Mesendoderm (in vitro differentiated cells): ENCODE results near the gene RLBP1.
A peak's percentile ranks its signal among the peaks of the same experiment; 100 is the strongest.

Experiments
- DNase-seq: peaks from one replicate; pipeline ENCODE4 v3.0.0; 2013
- H2AK5ac ChIP-seq: 2 replicates; pipeline ENCODE4 v1.6.1; 2013; ENCODE audit warnings: low read length, inconsistent platforms
- H2BK120ac ChIP-seq: 2 replicates; pipeline ENCODE4 v1.6.1; 2013; ENCODE audit warnings: low read depth, mild to moderate bottlenecking, low read length, moderate library complexity, mixed read lengths
- H2BK15ac ChIP-seq: replicated peaks from 2 replicates; pipeline ENCODE4 v1.6.1; 2013; ENCODE audit warnings: low read depth, mild to moderate bottlenecking, moderate library complexity
- H2BK5ac ChIP-seq: 2 replicates; pipeline ENCODE4 v1.6.1; 2013; ENCODE audit warnings: low read length, inconsistent platforms
- H3K18ac ChIP-seq: 2 replicates; pipeline ENCODE4 v1.6.1; 2013; ENCODE audit warnings: mild to moderate bottlenecking, low read length, mixed read lengths
- H3K23ac ChIP-seq: one replicate; pipeline ENCODE4 v1.6.1; 2013; ENCODE audit warnings: low read length
- H3K27ac ChIP-seq: 2 replicates; pipeline ENCODE4 v1.5.1; 2013; ENCODE audit warnings: low read depth, mild to moderate bottlenecking, inconsistent platforms, low read length, moderate library complexity
- H3K27me3 ChIP-seq: 2 replicates; pipeline ENCODE4 v1.6.1; 2013; ENCODE audit warnings: low read length, control low read depth, mild to moderate bottlenecking, inconsistent platforms; ENCODE audit not compliant: insufficient read depth, poor library complexity
- H3K36me3 ChIP-seq: 2 replicates; pipeline ENCODE4 v1.6.1; 2013; ENCODE audit warnings: low read length, inconsistent platforms; ENCODE audit not compliant: control insufficient read depth, insufficient read depth
- H3K4ac ChIP-seq: one replicate; pipeline ENCODE4 v1.6.1; 2013; ENCODE audit warnings: low read depth, mild to moderate bottlenecking, low read length, moderate library complexity
- H3K4me1 ChIP-seq: 2 replicates; pipeline ENCODE4 v1.6.1; 2013; ENCODE audit warnings: low read depth, low read length, inconsistent platforms; ENCODE audit not compliant: control insufficient read depth
- H3K4me2 ChIP-seq: 2 replicates; pipeline ENCODE4 v1.6.1; 2013; ENCODE audit warnings: low read length
- H3K4me3 ChIP-seq: 2 replicates; pipeline ENCODE4 v1.5.1; 2013; ENCODE audit warnings: mild to moderate bottlenecking, low read length
- H3K56ac ChIP-seq: one replicate; pipeline ENCODE4 v1.6.1; 2013; ENCODE audit warnings: low read length
- H3K79me1 ChIP-seq: 2 replicates; pipeline ENCODE4 v1.6.1; 2013; ENCODE audit warnings: low read length, inconsistent platforms
- H3K79me2 ChIP-seq: 2 replicates; pipeline ENCODE4 v1.6.1; 2013; ENCODE audit warnings: mild to moderate bottlenecking, low read length; ENCODE audit not compliant: control insufficient read depth, insufficient read depth
- H3K9ac ChIP-seq: 2 replicates; pipeline ENCODE4 v1.6.1; 2013; ENCODE audit warnings: low read length, inconsistent platforms
- H4K5ac ChIP-seq: one replicate; pipeline ENCODE4 v1.6.1; 2013; ENCODE audit warnings: low read length
- H4K8ac ChIP-seq: one replicate; pipeline ENCODE4 v1.6.1; 2013; ENCODE audit warnings: low read depth, mild to moderate bottlenecking, control low read depth, low read length, moderate library complexity
- WGBS: extraction: QIAGEN DNeasy Blood & Tissue Kit; methylation state at CpG from one replicate; pipeline ENCODE4 v1.1.7; 2013; ENCODE audit warnings: low lambda C conversion rate, missing lambda C conversion rate; ENCODE audit not compliant: insufficient coverage; ENCODE audit errors: extremely low coverage; 5-methylcytosine and 5-hydroxymethylcytosine counted together

Gene RLBP1

GRCh38 chr15:89170364-89170763 lies 51.0 kb downstream of the RLBP1 start:
- Histone ChIP-seq H2AK5ac (no peak overlapping the region), H4K8ac (no peak overlapping the region), H3K4me2 (no peak overlapping the region), H3K27me3 (no peaks in the 10 kb centered on the region), H3K4me3 (no peak overlapping the region), H3K4me1 (peaks cover 7% of the 10 kb centered on the region), H3K23ac (no peak overlapping the region), H2BK15ac (no peak overlapping the region), H3K27ac (no peak overlapping the region), H3K56ac (no peak overlapping the region), H3K4ac (no peak overlapping the region), H3K36me3 (no peaks in the 10 kb centered on the region), H3K9ac (no peak overlapping the region), H3K79me1 (no peaks in the 10 kb centered on the region), H4K5ac (no peak overlapping the region), H2BK5ac (no peak overlapping the region), H2BK120ac (no peak overlapping the region), H3K18ac (no peak overlapping the region), H3K79me2 (no peaks in the 10 kb centered on the region)
- DNase-seq = no peak
- WGBS = no CpG with 5 or more reads among the region's 3 CpGs

- no peak overlapping the region for H2BK5ac ChIP-seq
- H3K27me3 ChIP-seq = no peaks in the 10 kb centered on the region
- DNase-seq = no peak
- H3K4ac ChIP-seq = no peak overlapping the region
- no peaks in the 10 kb centered on the region for H3K36me3 ChIP-seq
- H4K8ac ChIP-seq = no peak overlapping the region
- H3K18ac ChIP-seq = peak overlapping the region; percentile 24
- H3K79me1 ChIP-seq = no peaks in the 10 kb centered on the region
- no peak overlapping the region for H3K9ac ChIP-seq
- no peaks in the 10 kb centered on the region for H3K79me2 ChIP-seq
- no peak overlapping the region for H3K23ac ChIP-seq
- no peak overlapping the region for H2AK5ac ChIP-seq
- H3K4me2 ChIP-seq = no peak overlapping the region
- H3K4me1 ChIP-seq = peaks cover 7% of the 10 kb centered on the region
- no peak overlapping the region for H2BK120ac ChIP-seq
- H4K5ac ChIP-seq = no peak overlapping the region
- no peak overlapping the region for H2BK15ac ChIP-seq
- H3K56ac ChIP-seq = no peak overlapping the region
- H3K27ac ChIP-seq = no peak overlapping the region
- H3K4me3 ChIP-seq = no peak overlapping the region
These were observed 53.0 kb downstream of the RLBP1 start for GRCh38 chr15:89168316-89168833.

- Histone ChIP-seq H3K36me3 (no peaks in the 10 kb centered on the region), H3K27ac (peak overlapping the region; percentile 27), H2BK5ac (peak overlapping the region; percentile 33), H3K79me2 (no peaks in the 10 kb centered on the region), H3K18ac (no peak overlapping the region), H3K9ac (no peak overlapping the region), H3K27me3 (no peaks in the 10 kb centered on the region), H3K23ac (no peak overlapping the region), H3K4me1 (peaks cover 7% of the 10 kb centered on the region), H3K4ac (no peak overlapping the region), H3K4me2 (no peak overlapping the region), H4K8ac (no peak overlapping the region), H3K4me3 (no peak overlapping the region), H3K79me1 (no peaks in the 10 kb centered on the region), H3K56ac (peak overlapping the region; percentile 18), H2AK5ac (no peak overlapping the region), H2BK15ac (no peak overlapping the region), H4K5ac (no peak overlapping the region), H2BK120ac (no peak overlapping the region)
- no CpG with 5 or more reads among the region's 7 CpGs for WGBS
- DNase-seq = peak; percentile 80
These were observed 53.9 kb downstream of the RLBP1 start for GRCh38 chr15:89167267-89168176.

- Histone ChIP-seq H3K4ac (peak overlapping the region; percentile 50), H2AK5ac (no peak overlapping the region), H4K8ac (no peak overlapping the region), H3K9ac (no peak overlapping the region), H3K4me2 (no peak overlapping the region), H3K27me3 (no peaks in the 10 kb centered on the region), H3K18ac (no peak overlapping the region), H2BK5ac (no peak overlapping the region), H3K56ac (no peak overlapping the region), H2BK120ac (no peak overlapping the region), H3K79me1 (no peaks in the 10 kb centered on the region), H3K4me3 (no peak overlapping the region), H3K27ac (no peak overlapping the region), H2BK15ac (no peak overlapping the region), H4K5ac (no peak overlapping the region), H3K36me3 (no peaks in the 10 kb centered on the region), H3K79me2 (no peaks in the 10 kb centered on the region), H3K4me1 (peaks cover 7% of the 10 kb centered on the region), H3K23ac (no peak overlapping the region)
- peak; percentile 31 for DNase-seq
- no CpG with 5 or more reads among the region's 2 CpGs for WGBS
These were observed 55.7 kb downstream of the RLBP1 start for GRCh38 chr15:89165677-89166076.

- no peak overlapping the region for H3K4ac ChIP-seq
- no peaks in the 10 kb centered on the region for H3K79me2 ChIP-seq
- no peak overlapping the region for H3K9ac ChIP-seq
- H4K5ac ChIP-seq = no peak overlapping the region
- H2BK15ac ChIP-seq = no peak overlapping the region
- no peaks in the 10 kb centered on the region for H3K79me1 ChIP-seq
- H3K4me3 ChIP-seq = no peak overlapping the region
- H3K27me3 ChIP-seq = no peaks in the 10 kb centered on the region
- no peak overlapping the region for H3K18ac ChIP-seq
- H2AK5ac ChIP-seq = no peak overlapping the region
- H3K56ac ChIP-seq = no peak overlapping the region
- H3K27ac ChIP-seq = no peak overlapping the region
- no peak overlapping the region for H3K4me2 ChIP-seq
- no CpG with 5 or more reads among the region's 7 CpGs for WGBS
- H3K4me1 ChIP-seq = peaks cover 7% of the 10 kb centered on the region
- no peak overlapping the region for H2BK5ac ChIP-seq
- H3K23ac ChIP-seq = no peak overlapping the region
- H3K36me3 ChIP-seq = no peaks in the 10 kb centered on the region
- no peak overlapping the region for H2BK120ac ChIP-seq
- DNase-seq = no peak
- H4K8ac ChIP-seq = no peak overlapping the region
These were observed 56.6 kb downstream of the RLBP1 start for GRCh38 chr15:89164712-89165211.
